GM12878 (cell line): ENCODE data around the gene PPIL6. TPM values are rescaled to one million over a fixed set of nuclear protein-coding genes. Genes with fewer than 3 reads are reported as not detected.
A peak's percentile ranks its signal among the peaks of the same experiment; 100 is the strongest.

Experiments
- ATAC-seq: fragments of 200-7000 bp; cut with Tn5 transposase; 3 replicates; pipeline ENCODE4 v1.9.1; 2020; ENCODE audit warnings: mild to moderate bottlenecking, moderate library complexity
- BruUV-seq: library from RNA; stranded (reverse); fragments of 400-500 nt; replicated peaks from 2 replicates; lab custom pipeline; 2021; lab: Mats Ljungman, UMichigan
- CTCF ChIA-PET: fragments of 300-600 bp; sonication (Branson Sonifier 250); formaldehyde crosslinking; extraction: SDS; loops from one replicate; lab custom pipeline; 2021; ENCODE audit warnings: inconsistent platforms; lab: Yijun Ruan, JAX
- POLR2A ChIA-PET: fragments of 350-600 bp; formaldehyde crosslinking; extraction: SDS; loops from one replicate; lab custom pipeline; 2021; ENCODE audit warnings: inconsistent platforms; lab: Charles Lee
- RAD21 ChIA-PET: fragments of 300-600 bp; sonication (Branson Sonifier 250); formaldehyde crosslinking; loops from one replicate; lab custom pipeline; 2023; ENCODE audit warnings: antibody characterized with exemption; ENCODE audit not compliant: unreplicated experiment; lab: Charles Lee
- SMC1A ChIA-PET: fragments of 300-600 bp; sonication (Branson Sonifier 250); formaldehyde crosslinking; loops from one replicate; lab custom pipeline; 2023; ENCODE audit not compliant: unreplicated experiment, uncharacterized antibody; lab: Charles Lee
- DNase-seq: peaks from one replicate; pipeline ENCODE4 v3.0.0-alpha.2; 2011; ENCODE audit warnings: low read depth, low spot score
- FAIRE-seq: peaks from 3 replicates; lab custom pipeline; 2011; peaks lifted over from hg19 to GRCh38; lab: Jason Lieb, UNC
- H2AFZ ChIP-seq: 2 replicates; pipeline ENCODE4 v1.6.0; 2011; ENCODE audit warnings: low read depth, low read length, control low read depth; ENCODE audit not compliant: control insufficient read depth
- H3K27ac ChIP-seq: 2 replicates; pipeline ENCODE4 v1.5.1; 2011; ENCODE audit warnings: control low read depth; ENCODE audit not compliant: control insufficient read depth, insufficient read depth
- H3K27me3 ChIP-seq, 2 experiments: replicated peaks in 1 of 2; 2 replicates each; pipeline versions ENCODE4 v1.6.0 to v1.6.1; 2011; ENCODE audit warnings: low read length in 1 of 2; ENCODE audit not compliant: control insufficient read depth in 2 of 2, insufficient read depth in 2 of 2
- H3K36me3 ChIP-seq, 2 experiments: 2 replicates each; pipeline ENCODE4 v1.5.1; 2011; ENCODE audit warnings: low read length in 1 of 2; ENCODE audit not compliant: control insufficient read depth in 2 of 2, insufficient read depth in 2 of 2
- H3K4me1 ChIP-seq: 2 replicates; pipeline ENCODE4 v1.6.1; 2011; ENCODE audit warnings: mild to moderate bottlenecking, low read length, moderate library complexity, mixed read lengths; ENCODE audit not compliant: control insufficient read depth, insufficient read depth
- H3K4me2 ChIP-seq: 2 replicates; pipeline ENCODE4 v1.6.0; 2011; ENCODE audit warnings: control low read depth; ENCODE audit not compliant: control insufficient read depth, insufficient read depth
- H3K4me3 ChIP-seq: fragments of 200-600 bp; sonication (generic); 2 replicates; pipeline ENCODE4 v1.5.1; 2016
- H3K79me2 ChIP-seq: 2 replicates; pipeline ENCODE4 v1.6.0; 2011; ENCODE audit warnings: low read length; ENCODE audit not compliant: control insufficient read depth, insufficient read depth
- H3K9ac ChIP-seq: 2 replicates; pipeline ENCODE4 v1.8.0; 2011; ENCODE audit warnings: low read length, control low read depth, mixed read lengths; ENCODE audit not compliant: control insufficient read depth, insufficient read depth
- H3K9me3 ChIP-seq: replicated peaks from 3 replicates; pipeline ENCODE4 v1.5.1; 2011; ENCODE audit warnings: mild to moderate bottlenecking, low read length; ENCODE audit not compliant: control insufficient read depth, insufficient read depth
- H4K20me1 ChIP-seq: 2 replicates; pipeline ENCODE4 v1.6.0; 2011; ENCODE audit not compliant: control insufficient read depth, insufficient read depth
- BHLHE40 ChIP-seq, 2 experiments: fragments of 450-650 bp in 1 of 2; IDR thresholded peaks; 2 replicates each; pipeline ENCODE4 v1.6.1; 2011 to 2017; ENCODE audit warnings: low read depth in 2 of 2, borderline replicate concordance in 1 of 2, improper control_type of control experiment in 1 of 2, low read length in 1 of 2, mild to moderate bottlenecking in 1 of 2
- EP300 ChIP-seq, 2 experiments: fragments of 150-350 bp in 1 of 2; IDR thresholded peaks; 2 replicates each; pipeline ENCODE4 v1.6.1; 2011 to 2012; ENCODE audit warnings: low read depth in 2 of 2, low read length in 2 of 2, borderline replicate concordance in 1 of 2, improper control_type of control experiment in 1 of 2, inconsistent platforms in 1 of 2; ENCODE audit not compliant: control insufficient read depth in 1 of 2
- ETV6 ChIP-seq, 2 experiments: fragments of 450-650 bp in 1 of 2; IDR thresholded peaks in 1 of 2; conservative IDR thresholded peaks in 1 of 2; 2 replicates each; pipeline ENCODE4 v1.6.1; 2014; ENCODE audit warnings: antibody characterized with exemption in 1 of 2, borderline replicate concordance in 1 of 2, low read depth in 1 of 2, mild to moderate bottlenecking in 1 of 2, moderate library complexity in 1 of 2
- LARP7 ChIP-seq: fragments of 450-650 bp; IDR thresholded peaks from 2 replicates; pipeline ENCODE4 v1.6.1; 2017; ENCODE audit warnings: mild to moderate bottlenecking
- MTA2 ChIP-seq: fragments of 450-650 bp; IDR thresholded peaks from 2 replicates; pipeline ENCODE4 v1.6.1; 2016; ENCODE audit warnings: low read depth, mild to moderate bottlenecking, moderate library complexity
- NFYB ChIP-seq: IDR thresholded peaks from 2 replicates; pipeline ENCODE4 v1.6.1; 2011; ENCODE audit warnings: low read depth, mild to moderate bottlenecking, low read length, improper control_type of control experiment, moderate library complexity; ENCODE audit not compliant: insufficient read depth
- RBBP5 ChIP-seq: fragments of 200-600 bp; sonication (generic); conservative IDR thresholded peaks from 2 replicates; pipeline ENCODE4 v1.6.1; 2016
- SPI1 ChIP-seq: IDR thresholded peaks from 2 replicates; pipeline ENCODE4 v1.6.1; 2011; ENCODE audit warnings: low read depth, mild to moderate bottlenecking, low read length, moderate library complexity, borderline replicate concordance; ENCODE audit not compliant: insufficient read depth
- WRNIP1 ChIP-seq: IDR thresholded peaks from 2 replicates; pipeline ENCODE4 v1.6.1; 2011; ENCODE audit warnings: low read depth, low read length, improper control_type of control experiment, borderline replicate concordance
- ZBED1 ChIP-seq: IDR thresholded peaks from 2 replicates; pipeline ENCODE4 v1.6.1; 2016; ENCODE audit warnings: borderline replicate concordance
- ZNF24 ChIP-seq: fragments of 450-650 bp; IDR thresholded peaks from 2 replicates; pipeline ENCODE4 v1.6.1; 2017; ENCODE audit warnings: antibody characterized with exemption, mild to moderate bottlenecking
- ZZZ3 ChIP-seq: IDR thresholded peaks from 2 replicates; pipeline ENCODE4 v1.6.1; 2011; ENCODE audit warnings: low read depth; ENCODE audit not compliant: control insufficient read depth, insufficient read length
- in situ Hi-C: fragments of 300-500 bp; cut with MboI; formaldehyde crosslinking; loops from 9 replicates; pipeline ENCODE4 v1.14.3; 2018; ENCODE audit warnings: mixed read lengths
- intact Hi-C: fragments of 100-400 bp; cut with micrococcal nuclease; formaldehyde crosslinking; loops from one replicate; pipeline ENCODE4 v1.14.2; 2022; ENCODE audit not compliant: unreplicated experiment
- polyA plus RNA-seq, 11 experiments: library from polyadenylated mRNA; depleted of rRNA in 4 of 11; unstranded in 6 of 11; stranded (reverse) in 5 of 11; fragments of >200 nt; fragmentation: Nextera tagmentation in 4 of 11; fragmentation: Illumina TruSeq in 1 of 11; extraction: Ambion mirVana in 4 of 11; extraction: Trizol in 1 of 11; gene quantifications; 1 replicate in 1 of 11; 2 replicates in 10 of 11; pipeline versions ENCODE4 v1.2.1 to v1.2.3, GENCODE V29; 2011 to 2016; ENCODE audit warnings: inconsistent platforms in 2 of 11, missing spikeins in 2 of 11, low read depth in 1 of 11
- total RNA-seq, 4 experiments: library from RNA; depleted of rRNA in 3 of 4; stranded (reverse); fragments of >200 nt in 3 of 4; fragmentation: Illumina TruSeq in 1 of 4; extraction: Trizol in 1 of 4; gene quantifications; 2 replicates each; pipeline versions ENCODE4 v1.2.1 to v1.2.3, GENCODE V29; 2013 to 2021
- TF ChIP-seq, protein P1 (sequence below): IDR thresholded peaks from 2 replicates; pipeline ENCODE4 v1.6.1; 2011; ENCODE audit warnings: borderline replicate concordance, low read depth, mild to moderate bottlenecking, moderate library complexity, mixed read lengths, low read length; ENCODE audit not compliant: insufficient read depth; ENCODE audit errors: extremely low read length
- TF ChIP-seq, protein P2 (sequence below): fragments of 450-650 bp; IDR thresholded peaks from 2 replicates; pipeline ENCODE4 v1.6.1; 2016; ENCODE audit warnings: mild to moderate bottlenecking, moderate library complexity, borderline replicate concordance
- TF ChIP-seq, protein P3 (sequence below): IDR thresholded peaks from 2 replicates; pipeline ENCODE4 v1.6.1; 2011; ENCODE audit warnings: low read depth, low read length, improper control_type of control experiment, borderline replicate concordance
- TF ChIP-seq, protein P4 (sequence below): fragments of 450-650 bp; IDR thresholded peaks from 2 replicates; pipeline ENCODE4 v1.6.1; 2016; ENCODE audit warnings: mild to moderate bottlenecking

The PPIL6 gene
- total and polyA plus RNA-seq, 10 of the 15 experiments (the other 5 are each of a cell fraction or from before 2014, with no cell fraction given) = 0.01 to 0.26 (median 0.12) TPM; not detected in 5

DNA sequence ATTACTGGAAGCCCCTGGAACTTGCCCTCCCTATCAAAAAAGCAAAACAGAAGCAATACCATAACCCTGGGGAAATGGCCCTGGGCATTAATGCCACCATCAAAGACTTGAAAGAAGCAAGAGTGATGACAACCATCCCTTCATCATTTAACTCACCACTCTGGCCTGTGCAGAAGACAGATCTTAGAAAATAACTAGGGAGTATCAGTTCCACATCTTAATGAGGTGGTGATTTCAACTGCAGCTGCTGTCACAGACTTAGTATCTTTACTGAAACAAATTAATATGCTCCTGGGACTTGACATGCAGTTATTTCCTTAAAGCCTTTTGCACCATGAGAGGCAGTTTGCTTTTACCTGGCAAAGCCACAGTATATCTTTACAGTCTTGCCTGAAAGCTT lies 82.2 kb downstream of the PPIL6 start:
- ChIA-PET POLR2A (interaction anchor here (1.1 kb wide), 1 partner anchor 19 kb away, joined by 3 read pairs; no protein-coding TSS in a partner anchor), RAD21 (interaction anchor here (0.7 kb wide), 1 partner anchor 25 kb away, joined by 3 read pairs; no protein-coding TSS in a partner anchor), CTCF (interaction anchor here (1.4 kb wide), 1 partner anchor 192 kb away, joined by 3 read pairs; no protein-coding TSS in a partner anchor), SMC1A (no interaction called here)
- BruUV-seq = no TSS peak
- FAIRE-seq (no peak), ATAC-seq (peak; percentile 74), DNase-seq (no peak)
- intact Hi-C loops = no loop called here
- in situ Hi-C loops = no loop called here
- Histone ChIP-seq H4K20me1 (no peaks in the 10 kb centered on the region; the same call in 1 of the 2 replicates), H3K4me2 (no peak overlapping the region), H3K27ac (no peak overlapping the region), H3K36me3 (peaks cover 8 to 30% of the 10 kb centered on the region in 2 experiments), H3K4me3 (no peak overlapping the region), H3K9ac (no peak overlapping the region), H3K27me3 (no peaks in the 10 kb centered on the region), H3K79me2 (no peaks in the 10 kb centered on the region), H2AFZ (no peak overlapping the region), H3K4me1 (no peaks in the 10 kb centered on the region), H3K9me3 (peaks cover 5% of the 10 kb centered on the region; the same call in 2 of the 3 replicates)
- TF ChIP-seq EP300 (IDR thresholded peaks at IDR 0.05; ENCODE audit: borderline replicate concordance in 1 of 2, control insufficient read depth in 1 of 2, low read depth in 2 of 2, low read length in 2 of 2) = no peak
- TF ChIP-seq LARP7 = no peak
- TF ChIP-seq WRNIP1 = no peak
- TF ChIP-seq, protein P1, sequence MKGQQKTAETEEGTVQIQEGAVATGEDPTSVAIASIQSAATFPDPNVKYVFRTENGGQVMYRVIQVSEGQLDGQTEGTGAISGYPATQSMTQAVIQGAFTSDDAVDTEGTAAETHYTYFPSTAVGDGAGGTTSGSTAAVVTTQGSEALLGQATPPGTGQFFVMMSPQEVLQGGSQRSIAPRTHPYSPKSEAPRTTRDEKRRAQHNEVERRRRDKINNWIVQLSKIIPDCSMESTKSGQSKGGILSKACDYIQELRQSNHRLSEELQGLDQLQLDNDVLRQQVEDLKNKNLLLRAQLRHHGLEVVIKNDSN = no peak
- TF ChIP-seq, protein P2, sequence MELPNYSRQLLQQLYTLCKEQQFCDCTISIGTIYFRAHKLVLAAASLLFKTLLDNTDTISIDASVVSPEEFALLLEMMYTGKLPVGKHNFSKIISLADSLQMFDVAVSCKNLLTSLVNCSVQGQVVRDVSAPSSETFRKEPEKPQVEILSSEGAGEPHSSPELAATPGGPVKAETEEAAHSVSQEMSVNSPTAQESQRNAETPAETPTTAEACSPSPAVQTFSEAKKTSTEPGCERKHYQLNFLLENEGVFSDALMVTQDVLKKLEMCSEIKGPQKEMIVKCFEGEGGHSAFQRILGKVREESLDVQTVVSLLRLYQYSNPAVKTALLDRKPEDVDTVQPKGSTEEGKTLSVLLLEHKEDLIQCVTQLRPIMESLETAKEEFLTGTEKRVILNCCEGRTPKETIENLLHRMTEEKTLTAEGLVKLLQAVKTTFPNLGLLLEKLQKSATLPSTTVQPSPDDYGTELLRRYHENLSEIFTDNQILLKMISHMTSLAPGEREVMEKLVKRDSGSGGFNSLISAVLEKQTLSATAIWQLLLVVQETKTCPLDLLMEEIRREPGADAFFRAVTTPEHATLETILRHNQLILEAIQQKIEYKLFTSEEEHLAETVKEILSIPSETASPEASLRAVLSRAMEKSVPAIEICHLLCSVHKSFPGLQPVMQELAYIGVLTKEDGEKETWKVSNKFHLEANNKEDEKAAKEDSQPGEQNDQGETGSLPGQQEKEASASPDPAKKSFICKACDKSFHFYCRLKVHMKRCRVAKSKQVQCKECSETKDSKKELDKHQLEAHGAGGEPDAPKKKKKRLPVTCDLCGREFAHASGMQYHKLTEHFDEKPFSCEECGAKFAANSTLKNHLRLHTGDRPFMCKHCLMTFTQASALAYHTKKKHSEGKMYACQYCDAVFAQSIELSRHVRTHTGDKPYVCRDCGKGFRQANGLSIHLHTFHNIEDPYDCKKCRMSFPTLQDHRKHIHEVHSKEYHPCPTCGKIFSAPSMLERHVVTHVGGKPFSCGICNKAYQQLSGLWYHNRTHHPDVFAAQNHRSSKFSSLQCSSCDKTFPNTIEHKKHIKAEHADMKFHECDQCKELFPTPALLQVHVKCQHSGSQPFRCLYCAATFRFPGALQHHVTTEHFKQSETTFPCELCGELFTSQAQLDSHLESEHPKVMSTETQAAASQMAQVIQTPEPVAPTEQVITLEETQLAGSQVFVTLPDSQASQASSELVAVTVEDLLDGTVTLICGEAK = no peak
- peak; percentile 45; the same call in 1 of the 2 replicates for TF ChIP-seq SPI1
- no peak for TF ChIP-seq ZZZ3
- TF ChIP-seq, protein P3, sequence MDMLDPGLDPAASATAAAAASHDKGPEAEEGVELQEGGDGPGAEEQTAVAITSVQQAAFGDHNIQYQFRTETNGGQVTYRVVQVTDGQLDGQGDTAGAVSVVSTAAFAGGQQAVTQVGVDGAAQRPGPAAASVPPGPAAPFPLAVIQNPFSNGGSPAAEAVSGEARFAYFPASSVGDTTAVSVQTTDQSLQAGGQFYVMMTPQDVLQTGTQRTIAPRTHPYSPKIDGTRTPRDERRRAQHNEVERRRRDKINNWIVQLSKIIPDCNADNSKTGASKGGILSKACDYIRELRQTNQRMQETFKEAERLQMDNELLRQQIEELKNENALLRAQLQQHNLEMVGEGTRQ = no peak
- TF ChIP-seq ZBED1 = no peak
- no peak for TF ChIP-seq RBBP5
- TF ChIP-seq BHLHE40 (IDR thresholded peaks at IDR 0.05; ENCODE audit: borderline replicate concordance in 1 of 2, low read depth in 2 of 2, low read length in 1 of 2) = no peak
- TF ChIP-seq ETV6 (conservative IDR thresholded peaks at IDR 0.05 in 1 of 2, IDR thresholded peaks at IDR 0.05 in 1 of 2; ENCODE audit: borderline replicate concordance in 1 of 2, low read depth in 1 of 2) = no peak
- TF ChIP-seq MTA2 = peak; percentile 61; the same call in 1 of the 2 replicates
- TF ChIP-seq, protein P4, sequence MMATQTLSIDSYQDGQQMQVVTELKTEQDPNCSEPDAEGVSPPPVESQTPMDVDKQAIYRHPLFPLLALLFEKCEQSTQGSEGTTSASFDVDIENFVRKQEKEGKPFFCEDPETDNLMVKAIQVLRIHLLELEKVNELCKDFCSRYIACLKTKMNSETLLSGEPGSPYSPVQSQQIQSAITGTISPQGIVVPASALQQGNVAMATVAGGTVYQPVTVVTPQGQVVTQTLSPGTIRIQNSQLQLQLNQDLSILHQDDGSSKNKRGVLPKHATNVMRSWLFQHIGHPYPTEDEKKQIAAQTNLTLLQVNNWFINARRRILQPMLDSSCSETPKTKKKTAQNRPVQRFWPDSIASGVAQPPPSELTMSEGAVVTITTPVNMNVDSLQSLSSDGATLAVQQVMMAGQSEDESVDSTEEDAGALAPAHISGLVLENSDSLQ = no peak
- no peak for TF ChIP-seq NFYB
- TF ChIP-seq ZNF24 = no peak
